ENCODE data around the gene ACKR4.

Gene ACKR4

DNA sequence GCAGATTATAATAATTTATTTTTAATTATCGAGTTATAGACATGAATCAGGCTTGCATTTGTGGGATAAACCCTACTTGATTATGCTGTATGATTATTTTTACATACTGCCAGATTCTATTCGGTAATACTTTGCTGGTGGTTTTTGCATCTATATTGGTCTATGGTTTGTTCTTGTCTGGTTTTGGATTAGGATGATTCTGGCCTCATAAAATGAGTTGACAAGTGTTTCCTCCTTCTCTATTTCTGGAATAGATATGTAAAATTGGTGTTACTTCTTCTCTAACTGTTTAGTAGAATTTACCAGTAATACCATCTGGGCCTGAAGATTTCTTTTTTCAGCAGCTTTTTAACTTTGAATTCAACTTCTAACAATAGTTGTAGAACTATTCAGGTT lies 33.0 kb upstream of the ACKR4 start:
- Histone ChIP-seq H4K20me1 (ENCODE audit: insufficient read depth, low read length) (no peaks in the 10 kb centered on the region), H3K27ac (ENCODE audit: low read length) (no peak overlapping the region), H3K4me3 (ENCODE audit: low read depth in 1 of 2, low read length in 2 of 2) (no peak overlapping the region), H3K27me3 (ENCODE audit: insufficient read depth, low read length, poor library complexity) (no peaks in the 10 kb centered on the region), H3K79me2 (ENCODE audit: insufficient read depth, low read length) (no peaks in the 10 kb centered on the region), H3K9ac (ENCODE audit: low read depth, low read length) (no peak overlapping the region), H3K4me1 (ENCODE audit: insufficient read depth, low read length) (no peaks in the 10 kb centered on the region), H3K9me3 (ENCODE audit: insufficient read depth, low read length, severe bottlenecking) (no peaks in the 10 kb centered on the region), H2AFZ (ENCODE audit: low read depth, low read length) (no peak overlapping the region), H3K4me2 (ENCODE audit: insufficient read depth, low read length) (no peak overlapping the region), H3K36me3 (ENCODE audit: insufficient read depth, low read length) (no peaks in the 10 kb centered on the region)
- DNase-seq (no peak), ATAC-seq (ENCODE audit: insufficient read depth, low read depth) (no peak)
- no peak for TF ChIP-seq EZH2 (IDR thresholded peaks at IDR 0.05; ENCODE audit: borderline replicate concordance, low read depth, low read length, severe bottlenecking)

GRCh38 chr3:132568422-132568821 lies 28.6 kb upstream of the ACKR4 start:
- no peak for DNase-seq
- Histone ChIP-seq H3K4me3 (ENCODE audit: low read depth in 1 of 2, low read length in 2 of 2) (no peak overlapping the region), H2AFZ (ENCODE audit: low read depth, low read length) (no peak overlapping the region), H4K20me1 (ENCODE audit: insufficient read depth, low read length) (no peaks in the 10 kb centered on the region), H3K27me3 (ENCODE audit: insufficient read depth, low read length, poor library complexity) (no peaks in the 10 kb centered on the region), H3K4me1 (ENCODE audit: insufficient read depth, low read length) (no peaks in the 10 kb centered on the region), H3K4me2 (ENCODE audit: insufficient read depth, low read length) (no peak overlapping the region), H3K79me2 (ENCODE audit: insufficient read depth, low read length) (no peaks in the 10 kb centered on the region), H3K9me3 (ENCODE audit: insufficient read depth, low read length, severe bottlenecking) (no peaks in the 10 kb centered on the region), H3K27ac (ENCODE audit: low read length) (no peak overlapping the region), H3K36me3 (ENCODE audit: insufficient read depth, low read length) (peaks cover 5% of the 10 kb centered on the region; the same call in 1 of the 2 replicates), H3K9ac (ENCODE audit: low read depth, low read length) (no peak overlapping the region)
- no peak for TF ChIP-seq EZH2 (IDR thresholded peaks at IDR 0.05; ENCODE audit: borderline replicate concordance, low read depth, low read length, severe bottlenecking)
- no peak for TF ChIP-seq CTCF (IDR thresholded peaks at IDR 0.05; ENCODE audit: borderline replicate concordance, extremely low read depth, low read length, poor library complexity, severe bottlenecking)
- no peak for ATAC-seq (ENCODE audit: insufficient read depth, low read depth)

DNA sequence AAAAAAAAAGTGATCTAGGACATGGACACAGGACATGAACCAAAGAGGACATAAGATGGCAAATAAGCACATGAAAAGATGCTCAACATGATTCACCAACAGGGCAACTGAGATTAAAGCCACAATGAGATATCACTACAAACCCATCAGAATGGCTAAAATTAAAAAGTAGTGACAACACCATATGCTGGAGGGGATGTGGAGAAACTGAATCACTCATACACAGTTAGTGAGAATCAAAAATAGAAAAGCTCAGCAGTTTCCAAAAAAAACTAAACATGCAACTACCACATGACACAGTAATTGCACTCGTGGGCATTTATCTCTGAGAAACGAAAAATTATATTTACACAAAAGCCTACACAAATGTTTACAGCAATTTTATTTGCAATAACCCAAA lies 27.9 kb upstream of the ACKR4 start:
- no peak for ATAC-seq (ENCODE audit: insufficient read depth, low read depth)
- no peaks in the 10 kb centered on the region for H3K9me3 ChIP-seq (ENCODE audit: insufficient read depth, low read length, severe bottlenecking)
- no peak for TF ChIP-seq CTCF (IDR thresholded peaks at IDR 0.05; ENCODE audit: borderline replicate concordance, extremely low read depth, low read length, poor library complexity, severe bottlenecking)
- no peaks in the 10 kb centered on the region for H3K4me1 ChIP-seq (ENCODE audit: insufficient read depth, low read length)
- H3K79me2 ChIP-seq (ENCODE audit: insufficient read depth, low read length), result no peaks in the 10 kb centered on the region
- H3K4me3 ChIP-seq (ENCODE audit: low read depth in 1 of 2, low read length in 2 of 2), result no peak overlapping the region
- peaks cover 5% of the 10 kb centered on the region; the same call in 1 of the 2 replicates for H3K36me3 ChIP-seq (ENCODE audit: insufficient read depth, low read length)
- no peak overlapping the region for H2AFZ ChIP-seq (ENCODE audit: low read depth, low read length)
- H3K4me2 ChIP-seq (ENCODE audit: insufficient read depth, low read length), result no peak overlapping the region
- no peak overlapping the region for H3K27ac ChIP-seq (ENCODE audit: low read length)
- H3K27me3 ChIP-seq (ENCODE audit: insufficient read depth, low read length, poor library complexity), result no peaks in the 10 kb centered on the region
- H3K9ac ChIP-seq (ENCODE audit: low read depth, low read length), result no peak overlapping the region
- no peaks in the 10 kb centered on the region for H4K20me1 ChIP-seq (ENCODE audit: insufficient read depth, low read length)
- DNase-seq, result no peak

- TF ChIP-seq CTCF (IDR thresholded peaks at IDR 0.05; ENCODE audit: borderline replicate concordance, extremely low read depth, low read length, poor library complexity, severe bottlenecking) (no peak), EZH2 (IDR thresholded peaks at IDR 0.05; ENCODE audit: borderline replicate concordance, low read depth, low read length, severe bottlenecking) (no peak)
- DNase-seq (no peak), ATAC-seq (ENCODE audit: insufficient read depth, low read depth) (no peak)
- Histone ChIP-seq H2AFZ (ENCODE audit: low read depth, low read length) (no peak overlapping the region), H3K4me2 (ENCODE audit: insufficient read depth, low read length) (no peak overlapping the region), H3K79me2 (ENCODE audit: insufficient read depth, low read length) (no peaks in the 10 kb centered on the region), H4K20me1 (ENCODE audit: insufficient read depth, low read length) (no peaks in the 10 kb centered on the region), H3K27me3 (ENCODE audit: insufficient read depth, low read length, poor library complexity) (no peaks in the 10 kb centered on the region), H3K27ac (ENCODE audit: low read length) (no peak overlapping the region), H3K4me3 (ENCODE audit: low read depth in 1 of 2, low read length in 2 of 2) (no peak overlapping the region), H3K9me3 (ENCODE audit: insufficient read depth, low read length, severe bottlenecking) (no peaks in the 10 kb centered on the region), H3K36me3 (ENCODE audit: insufficient read depth, low read length) (peaks cover 5% of the 10 kb centered on the region; the same call in 1 of the 2 replicates), H3K4me1 (ENCODE audit: insufficient read depth, low read length) (no peaks in the 10 kb centered on the region), H3K9ac (ENCODE audit: low read depth, low read length) (no peak overlapping the region)
Observed at GRCh38 chr3:132569580-132569979, 27.5 kb upstream of the ACKR4 start.

Data from DND-41 (cell line).